SW480 (cell line): Measurements from ENCODE around the gene NR2F1.

Experiments
- DNase-seq: peaks from one replicate; pipeline ENCODE4 v3.0.0-alpha.2; 2016; ENCODE audit warnings: low spot score

NR2F1 gene

DNA sequence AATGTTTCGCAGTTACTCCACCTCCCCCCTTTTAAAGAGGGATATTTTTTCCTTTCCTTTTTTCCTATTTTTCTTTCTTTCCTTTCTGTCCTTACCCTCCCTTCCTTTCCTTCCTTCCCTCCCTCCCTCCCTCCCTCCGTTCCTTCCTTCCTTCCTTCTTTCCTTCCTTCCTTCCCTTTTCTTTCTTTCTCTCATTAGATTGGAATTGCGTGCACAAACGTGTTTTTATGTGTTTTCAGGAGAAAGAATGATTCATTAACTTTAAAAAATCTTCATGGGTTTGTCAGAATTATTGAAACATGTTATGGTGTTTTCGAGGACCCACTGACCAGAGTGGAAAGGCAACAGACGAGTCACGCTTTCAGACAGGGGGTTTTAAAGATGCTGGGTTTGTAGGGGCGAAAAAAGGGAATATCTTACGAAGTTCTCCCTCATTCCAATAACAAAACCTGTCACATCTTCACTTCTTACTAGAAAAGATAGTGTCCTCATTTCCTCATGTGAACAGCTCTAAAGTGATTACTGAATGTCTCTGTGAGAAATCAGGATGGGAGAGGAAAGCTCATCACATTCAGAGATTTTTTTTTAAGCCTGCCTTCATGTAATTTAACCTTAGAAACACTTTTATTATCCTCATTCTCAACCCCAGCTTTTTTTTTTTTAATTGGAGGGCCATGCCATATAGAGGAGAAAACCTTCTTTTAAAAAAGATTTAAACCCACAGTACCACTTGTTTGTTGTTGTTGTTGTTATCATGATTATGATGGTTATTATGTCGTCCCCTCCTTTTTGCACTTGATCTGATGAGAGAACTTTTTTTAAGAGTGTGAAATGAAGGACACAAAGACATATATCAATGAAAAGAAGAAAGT is 21.9 kb downstream of the NR2F1 start:
- DNase-seq = no peak

DNA sequence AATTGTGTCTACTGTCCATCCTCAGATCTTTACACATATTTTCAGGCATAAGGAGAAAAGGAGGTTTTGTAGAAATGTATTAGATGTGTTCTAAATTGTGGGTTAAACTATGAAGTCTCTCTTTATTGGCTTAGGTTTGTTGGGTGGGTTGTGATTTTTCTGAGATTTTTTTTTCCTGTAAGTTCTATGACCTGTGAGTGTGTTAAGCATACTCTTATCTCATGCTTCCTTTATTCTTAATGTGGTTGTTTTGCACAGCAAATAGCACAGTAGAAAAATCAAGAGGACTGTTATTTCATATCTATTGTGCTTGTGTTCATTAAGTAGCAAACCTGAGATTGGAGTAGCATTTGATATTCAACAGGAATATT is 23.3 kb downstream of the NR2F1 start:
- DNase-seq = no peak

DNA sequence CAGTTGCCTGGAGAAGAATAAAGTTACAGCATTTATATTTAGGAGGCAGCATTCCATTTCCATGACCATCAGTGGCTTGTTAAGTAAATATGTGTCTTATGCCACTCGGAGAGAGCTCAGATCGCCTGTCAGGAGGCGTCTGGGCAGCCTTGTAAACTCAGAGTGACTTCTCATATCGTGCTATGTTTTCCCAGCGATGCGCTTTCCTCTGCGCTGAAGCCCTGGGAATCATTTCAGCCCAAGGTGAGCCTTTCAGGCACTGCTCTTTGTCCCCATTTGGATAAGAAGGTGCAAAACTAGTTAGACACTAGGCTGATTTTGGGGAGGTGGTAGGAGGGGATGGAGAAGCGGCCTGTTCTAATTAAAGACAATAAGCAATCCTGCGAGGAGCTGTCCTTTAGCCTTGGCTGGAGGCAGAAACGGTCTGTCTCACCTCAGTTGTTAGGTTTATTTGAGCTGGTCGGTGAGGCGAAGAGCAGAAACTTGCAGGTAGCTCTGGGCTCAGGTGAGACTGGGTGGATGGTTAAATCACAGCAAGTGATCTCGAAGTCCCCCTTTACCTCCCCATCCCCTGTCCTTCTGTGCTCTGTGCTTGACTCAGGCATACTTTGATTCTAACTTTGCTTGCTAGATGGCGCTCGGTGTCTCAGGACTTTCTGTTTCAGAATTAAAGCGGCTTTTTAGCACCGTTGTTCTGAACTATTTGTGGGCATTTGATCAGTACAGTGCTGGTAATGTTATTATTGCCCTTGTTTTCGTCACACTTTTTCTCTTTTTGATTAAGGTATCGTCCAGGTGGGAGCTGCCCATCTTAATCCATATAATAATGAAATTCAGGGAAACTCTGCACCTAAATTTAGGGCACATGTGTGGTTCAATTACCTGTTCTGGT is 24.6 kb downstream of the NR2F1 start:
- peak; percentile 41 for DNase-seq

DNA sequence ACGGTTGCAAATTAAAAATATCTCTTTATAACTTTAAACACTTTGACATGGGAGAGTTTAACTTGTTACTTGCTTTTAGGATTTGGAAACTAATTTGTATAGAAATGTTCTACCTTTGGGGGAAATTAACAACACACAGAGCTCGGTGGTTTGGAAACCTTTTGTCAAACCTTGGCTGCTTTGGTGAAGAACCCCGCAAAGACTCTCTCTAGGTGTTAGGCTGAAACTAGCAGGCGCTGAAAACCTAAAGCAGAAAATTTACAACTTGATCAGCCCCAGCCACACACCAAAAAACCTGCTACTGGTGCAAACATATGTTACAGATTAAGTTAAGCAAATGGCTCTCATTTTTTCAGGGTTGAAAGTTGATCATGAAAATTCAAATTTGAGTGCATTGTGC is 25.8 kb downstream of the NR2F1 start:
- no peak for DNase-seq

DNA sequence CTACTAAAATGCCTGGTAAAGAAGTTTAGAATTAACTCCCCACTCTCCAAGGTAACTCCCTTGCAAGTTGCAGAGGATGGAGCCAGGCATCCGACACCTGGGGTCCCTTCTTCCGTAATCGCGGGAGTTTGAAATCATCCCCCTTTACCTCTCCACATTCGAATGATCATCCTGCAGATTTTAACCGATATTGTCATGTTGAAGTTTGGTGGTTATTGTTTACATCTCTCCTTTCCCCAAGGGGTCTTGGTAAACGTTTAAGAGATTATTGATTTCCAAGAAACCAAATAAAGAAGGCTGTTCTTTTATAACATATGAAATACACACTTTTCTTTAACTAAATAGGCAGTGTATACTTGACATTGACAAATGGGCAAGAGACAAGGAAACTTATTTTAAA is 26.7 kb downstream of the NR2F1 start:
- DNase-seq = no peak

DNA sequence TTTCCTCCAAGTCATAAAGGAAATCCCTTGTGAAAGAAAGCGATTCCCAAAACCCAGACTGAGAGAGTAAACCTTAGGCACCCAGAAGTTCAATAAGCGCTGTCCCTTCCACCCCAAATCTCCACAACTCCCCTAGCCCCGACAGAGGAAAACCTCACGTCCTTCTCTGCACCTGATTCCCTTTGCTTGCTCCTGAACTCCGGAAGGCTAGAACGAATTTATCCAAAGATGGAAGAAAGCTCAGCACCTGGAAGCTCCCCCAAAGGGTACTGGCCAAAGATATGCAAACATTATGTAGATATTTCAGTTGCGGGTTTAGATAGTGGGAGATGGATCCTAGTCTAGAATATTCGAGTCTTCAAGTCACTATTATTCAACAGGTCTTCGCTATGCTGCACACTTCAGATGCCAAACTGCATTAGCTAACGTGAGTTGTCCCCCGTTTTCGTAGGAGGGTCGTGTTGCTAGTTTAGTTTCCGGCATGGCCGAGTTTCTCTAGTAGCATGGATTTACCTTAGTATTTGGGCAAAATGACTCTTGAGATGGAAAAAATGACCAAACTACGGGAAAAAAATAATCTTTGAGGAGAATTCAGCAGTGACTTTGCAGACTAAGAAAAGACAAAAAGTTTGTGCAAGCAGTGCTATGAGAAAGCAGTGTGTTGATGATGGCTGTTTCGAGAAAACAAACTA is 27.7 kb downstream of the NR2F1 start:
- no peak for DNase-seq

- no peak for DNase-seq
These were observed 28.4 kb downstream of the NR2F1 start for GRCh38 chr5:93611273-93611975.

- peak; percentile 35 for DNase-seq
These were observed 29.2 kb downstream of the NR2F1 start for GRCh38 chr5:93611976-93612854.

GRCh38 chr5:93612855-93613243 is 29.8 kb downstream of the NR2F1 start:
- DNase-seq = no peak

DNA sequence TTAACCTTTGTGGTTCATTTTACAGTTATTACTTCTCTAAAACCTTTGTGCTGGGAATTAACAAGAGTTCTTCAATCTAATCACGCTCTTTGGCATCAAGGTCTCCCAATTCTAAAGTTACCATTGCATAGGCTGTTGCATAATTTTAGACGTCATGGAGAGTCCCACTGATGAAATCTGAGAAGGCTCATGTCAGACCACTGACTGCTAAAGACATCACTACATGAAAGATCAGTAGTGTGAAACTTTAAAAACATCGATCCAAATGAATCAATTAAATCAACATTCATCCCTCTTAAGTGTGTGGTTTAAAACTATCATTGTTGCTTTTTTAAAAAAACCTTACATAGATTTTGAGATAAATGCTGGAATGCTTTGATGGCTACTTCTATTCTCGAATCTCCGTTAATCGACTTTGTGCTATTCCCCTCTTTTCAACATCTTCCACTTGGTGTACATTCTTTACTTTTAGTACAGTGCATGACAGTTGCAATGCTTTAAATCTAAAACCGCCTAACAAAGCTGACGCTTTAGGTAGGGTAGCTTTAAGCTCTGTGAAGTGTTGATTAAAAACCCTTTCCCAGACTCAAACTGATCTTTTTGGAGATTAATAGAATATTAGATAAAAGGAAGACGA is 33.6 kb downstream of the NR2F1 start:
- DNase-seq = no peak

GRCh38 chr5:93620487-93621326 is 37.7 kb downstream of the NR2F1 start:
- peak; percentile 72 for DNase-seq

DNA sequence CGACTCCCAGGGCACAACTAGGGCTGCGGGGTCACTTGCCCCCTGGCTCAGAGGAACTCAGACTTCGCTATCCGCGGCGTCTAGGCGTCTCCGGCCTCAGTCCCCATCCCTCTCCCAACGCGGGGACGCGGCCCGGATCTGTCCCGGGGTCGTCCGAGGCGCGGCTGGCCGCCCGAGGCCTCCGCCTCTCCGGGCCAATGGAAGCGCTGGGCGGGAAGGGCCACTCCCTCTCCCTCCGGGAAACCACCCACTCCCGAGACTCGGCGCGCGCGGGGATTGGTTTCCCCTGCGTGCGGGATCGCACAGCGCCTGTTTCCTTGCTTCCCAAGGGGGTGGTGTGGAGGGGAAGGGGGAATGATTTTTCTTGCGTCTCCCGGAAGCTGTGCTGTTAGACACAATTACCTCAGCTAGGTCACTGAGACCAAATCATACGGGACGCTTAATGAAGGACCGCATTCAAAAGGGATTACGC is 38.3 kb downstream of the NR2F1 start:
- DNase-seq = peak; percentile 51

- peak; percentile 49 for DNase-seq
These were observed 39.3 kb downstream of the NR2F1 start for GRCh38 chr5:93622240-93622885.

DNA sequence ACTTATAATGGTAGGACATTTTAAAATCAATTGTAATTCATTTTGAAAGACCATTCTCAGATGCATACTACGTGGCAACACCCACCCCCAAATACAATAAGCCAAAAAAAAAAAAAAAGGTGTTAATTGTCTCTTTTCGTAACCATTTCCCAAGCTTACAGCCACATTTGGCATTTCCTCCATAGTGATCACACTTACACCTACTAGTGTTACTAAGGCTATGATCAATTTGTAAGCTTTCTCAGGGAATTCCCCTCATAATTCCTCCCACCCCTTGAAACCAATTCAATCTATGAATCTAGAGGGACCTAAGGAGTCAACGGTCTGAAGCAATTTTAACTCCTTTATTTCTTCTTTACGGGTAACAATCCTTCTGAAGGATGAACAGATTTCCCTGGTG is 40.1 kb downstream of the NR2F1 start:
- DNase-seq = no peak

GRCh38 chr5:93626801-93627200 is 43.8 kb downstream of the NR2F1 start:
- DNase-seq = no peak

DNA sequence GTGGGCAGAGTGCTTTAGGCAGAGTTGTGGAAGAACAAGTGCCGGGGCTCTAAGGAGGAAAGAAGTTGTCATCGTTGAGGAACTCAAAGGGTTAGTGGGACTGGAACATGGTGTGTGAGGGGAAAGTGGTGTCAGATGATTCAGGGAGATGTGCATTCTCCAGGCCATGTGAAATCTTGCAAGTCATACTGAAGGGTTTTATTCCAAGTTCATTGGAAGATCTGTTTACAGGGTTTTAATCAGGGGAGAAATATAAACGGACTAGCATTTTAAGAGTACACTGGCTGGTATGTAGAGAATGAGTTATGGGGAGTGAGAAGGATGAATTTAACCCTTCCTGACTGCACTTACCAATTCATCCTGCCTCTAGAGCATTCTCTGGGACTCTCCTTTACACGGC is 49.3 kb downstream of the NR2F1 start:
- DNase-seq = no peak

DNA sequence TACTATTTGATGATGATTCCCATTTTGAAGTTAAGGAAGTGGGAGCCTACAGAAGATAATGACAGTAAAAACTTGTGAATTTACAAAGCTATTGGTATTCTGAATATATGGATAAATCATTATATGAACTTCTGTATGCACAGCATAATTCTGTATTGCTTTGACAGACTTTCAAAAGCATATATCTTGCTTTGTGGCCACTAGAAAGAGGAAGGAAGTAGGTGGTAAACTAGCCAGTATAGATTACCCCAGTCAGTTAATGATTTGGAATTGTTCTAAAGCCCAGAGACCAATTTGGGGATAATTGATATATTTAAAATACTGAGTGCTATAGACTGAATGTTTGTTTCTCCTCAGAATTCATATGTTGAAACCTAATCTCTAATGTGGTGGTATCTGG is 53.0 kb downstream of the NR2F1 start:
- no peak for DNase-seq

DNA sequence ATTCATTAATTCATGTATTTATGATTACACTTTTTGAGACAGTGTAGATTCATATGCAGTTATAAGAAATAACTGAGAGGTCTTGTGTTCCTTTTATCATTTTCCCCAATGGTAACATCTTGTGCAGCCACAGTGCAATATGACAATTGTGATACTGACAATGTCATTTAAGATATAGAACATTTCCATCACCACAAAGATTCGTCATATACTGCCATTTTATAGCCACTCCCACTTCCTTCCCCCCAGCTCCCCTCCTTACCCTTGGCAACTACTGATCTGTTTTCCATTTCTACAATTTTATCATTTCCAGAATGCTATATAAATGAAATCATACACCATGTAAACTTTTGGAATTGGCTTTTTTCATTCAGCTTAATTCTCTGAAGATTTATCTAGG is 53.8 kb downstream of the NR2F1 start:
- no peak for DNase-seq

- DNase-seq = no peak
These were observed 54.7 kb downstream of the NR2F1 start for GRCh38 chr5:93637697-93638096.
